Mucosa of gallbladder (tissue), 1 donor: ENCODE data around the gene SDK1. TPM values are rescaled to one million over a fixed set of nuclear protein-coding genes. Genes with fewer than 3 reads are reported as not detected.
A peak's percentile ranks its signal among the peaks of the same experiment; 100 is the strongest.
"Not testable (repeated sequence)": the region's sequence is repeated elsewhere in the genome, so short reads cannot be mapped to it uniquely, and the experiment has no call there.

Experiments used
- DNase-seq: peaks from one replicate; pipeline ENCODE4 v3.0.0-alpha.2; 2020; ENCODE audit warnings: low spot score
- total RNA-seq: library from RNA; stranded (reverse); gene quantifications from one replicate; pipeline ENCODE4 v1.2.1, GENCODE V29; 2021
- donor health status: DM: no; HTN: no; CAD: no.

The SDK1 gene
- total RNA-seq, 1 donor from 2014 or later = 6.6 TPM

DNA sequence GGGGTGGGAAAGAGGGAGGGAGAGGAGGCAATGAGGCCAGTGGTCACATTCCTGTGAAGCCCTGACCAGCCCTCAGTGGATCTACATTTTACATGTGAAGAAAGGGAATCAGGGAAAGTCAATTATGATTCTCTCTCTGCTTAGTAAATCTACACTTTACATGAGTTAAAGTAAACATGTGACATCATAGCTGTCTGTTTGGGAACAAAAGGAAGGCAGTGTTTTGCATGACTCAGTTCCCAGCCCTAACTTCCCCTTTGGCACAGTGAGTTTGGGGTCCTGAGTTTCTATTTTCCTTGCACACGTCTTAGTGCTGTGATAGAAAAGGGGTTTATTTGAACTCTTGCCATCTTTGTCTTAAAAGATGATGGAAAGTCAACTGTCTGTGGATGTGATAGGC is 615.1 kb downstream of the SDK1 start:
- no peak for DNase-seq

DNA sequence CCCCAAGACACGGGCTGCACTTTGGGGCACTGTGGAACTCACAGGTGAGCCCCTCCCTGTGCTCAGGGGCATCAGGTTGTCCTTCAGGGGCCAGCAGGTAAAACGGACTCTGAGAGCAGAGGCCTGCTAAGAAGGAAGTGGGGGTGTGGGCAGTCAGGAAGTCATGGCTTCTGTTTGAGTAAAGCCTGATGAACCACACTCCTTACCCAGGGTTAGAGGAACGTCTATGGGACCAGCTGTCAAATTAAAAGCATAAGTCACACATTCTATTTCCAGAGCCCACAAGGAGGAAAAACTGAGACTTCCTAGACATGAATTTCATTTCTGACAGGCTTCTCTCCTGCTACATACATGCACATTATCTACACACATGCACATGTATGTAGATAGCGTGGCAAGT is 616.4 kb downstream of the SDK1 start:
- no peak for DNase-seq

DNA sequence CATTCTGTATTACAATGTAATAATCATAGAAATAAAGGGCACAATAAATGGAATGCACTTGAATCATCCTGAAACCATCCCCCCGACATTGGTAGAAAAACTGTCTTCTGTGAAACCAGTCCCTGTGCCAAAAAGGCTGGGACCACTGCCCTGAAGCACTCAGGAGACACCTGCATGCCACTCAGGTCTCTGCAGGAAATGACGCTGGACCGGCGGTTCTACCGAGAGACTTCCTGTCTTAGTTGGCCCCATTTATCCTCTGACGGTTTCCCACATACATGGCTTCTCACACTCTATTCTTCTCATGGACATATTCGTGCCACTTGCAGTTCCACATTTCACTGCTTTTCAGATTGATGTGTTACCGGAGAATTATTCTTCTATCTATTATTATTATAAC is 617.5 kb downstream of the SDK1 start:
- no peak for DNase-seq

DNA sequence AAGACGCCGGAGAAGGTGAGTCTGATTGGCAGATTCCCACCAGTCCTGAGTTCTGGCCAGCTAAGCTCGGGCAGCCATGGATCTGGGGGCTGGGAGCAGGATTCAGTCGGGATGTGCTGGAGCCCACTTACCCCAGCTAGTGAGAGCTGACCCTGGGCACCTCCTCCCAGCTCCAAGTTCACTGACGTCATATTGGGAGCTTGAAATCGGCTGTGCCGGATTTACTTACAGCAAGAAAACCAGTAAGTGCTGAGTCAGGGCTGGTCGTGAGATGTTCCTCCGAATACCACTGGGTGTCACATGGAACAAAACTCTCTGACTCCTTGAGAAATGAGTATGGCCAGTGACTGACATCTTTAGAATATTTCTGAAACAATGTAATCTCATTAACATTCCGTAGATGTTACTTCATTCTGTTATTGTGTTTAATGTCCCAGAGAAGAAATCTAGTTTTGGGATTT is 621.2 kb downstream of the SDK1 start:
- peak; percentile 45 for DNase-seq

DNA sequence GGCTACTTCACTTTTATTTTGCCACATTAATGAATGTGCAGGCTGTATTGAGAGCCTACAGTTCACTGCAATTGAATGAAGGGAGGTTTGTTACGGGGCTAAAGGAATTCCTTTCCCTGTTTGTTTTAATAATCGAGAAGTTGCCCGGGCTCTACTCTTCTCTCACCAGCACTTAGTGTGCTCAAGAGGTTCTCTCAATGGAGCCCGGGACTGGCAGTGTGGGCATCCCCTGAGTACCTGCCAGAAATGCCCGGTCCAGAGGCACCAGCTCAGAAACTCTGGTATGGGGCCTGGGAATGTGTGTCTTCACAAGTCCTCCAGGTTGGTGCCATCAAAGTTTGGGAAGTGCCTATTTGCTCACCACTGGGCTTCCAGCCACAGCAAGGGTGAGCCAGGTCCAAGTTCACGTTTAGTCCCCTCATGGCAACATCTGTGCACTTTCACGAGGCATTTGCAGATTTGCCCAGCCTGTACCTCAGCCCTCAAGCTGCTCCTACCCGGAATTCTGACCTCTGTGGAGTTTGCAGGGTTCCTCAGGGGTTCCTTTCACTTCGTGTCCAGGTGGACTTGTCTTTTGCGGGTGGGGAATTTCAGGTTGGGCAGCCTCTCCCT is 622.4 kb downstream of the SDK1 start:
- DNase-seq = no peak

DNA sequence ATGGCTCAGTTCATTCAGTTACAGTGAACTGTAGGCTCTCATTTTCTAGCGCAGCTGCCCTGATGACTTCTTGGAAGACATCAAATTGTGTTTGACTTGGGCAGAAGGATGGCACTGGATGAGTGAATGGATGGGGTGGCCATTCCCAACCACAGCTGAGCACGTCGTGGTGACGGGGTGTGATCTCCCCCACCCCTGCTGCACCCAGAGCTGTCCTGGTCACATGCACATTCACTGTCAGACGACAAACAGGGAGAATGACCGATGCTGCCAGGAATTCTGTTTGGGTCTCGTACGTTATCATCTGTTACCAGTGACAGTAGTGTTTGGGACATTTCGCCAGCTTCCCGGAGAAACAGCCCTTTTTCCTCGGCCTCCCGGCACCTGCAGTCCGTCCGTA is 623.2 kb downstream of the SDK1 start:
- DNase-seq = no peak

DNA sequence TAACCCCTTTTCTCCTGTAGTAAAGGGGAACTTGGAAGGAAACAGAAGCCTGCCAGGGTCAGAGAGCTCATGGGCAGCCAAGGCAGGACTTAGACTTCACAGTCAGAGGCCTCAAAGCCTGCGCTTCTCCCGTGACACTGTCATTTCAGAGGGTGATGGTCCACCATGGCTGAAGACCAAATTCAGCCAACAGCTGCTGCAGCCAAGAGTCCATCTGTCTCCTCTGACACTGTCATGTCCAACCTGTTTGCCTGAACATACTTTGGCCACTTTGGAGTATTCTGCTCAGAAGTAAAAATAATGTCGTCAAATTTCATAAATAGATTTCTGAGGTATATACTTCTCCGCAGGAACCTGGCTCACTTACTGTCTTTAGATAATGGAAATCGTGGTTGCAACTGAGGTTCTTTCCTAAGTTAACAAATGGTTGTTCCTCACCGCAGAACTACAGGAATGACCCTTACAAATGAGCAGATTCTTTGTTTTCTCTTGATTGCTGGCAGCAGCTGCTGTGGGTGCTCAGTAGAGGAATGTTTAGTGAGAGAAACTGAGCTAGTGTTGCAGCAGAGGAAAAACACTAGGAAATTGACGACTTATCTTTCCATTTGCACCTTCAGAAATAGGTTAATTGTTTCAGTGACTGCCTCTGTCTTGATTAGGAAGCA is 626.5 kb downstream of the SDK1 start:
- no peak for DNase-seq

DNA sequence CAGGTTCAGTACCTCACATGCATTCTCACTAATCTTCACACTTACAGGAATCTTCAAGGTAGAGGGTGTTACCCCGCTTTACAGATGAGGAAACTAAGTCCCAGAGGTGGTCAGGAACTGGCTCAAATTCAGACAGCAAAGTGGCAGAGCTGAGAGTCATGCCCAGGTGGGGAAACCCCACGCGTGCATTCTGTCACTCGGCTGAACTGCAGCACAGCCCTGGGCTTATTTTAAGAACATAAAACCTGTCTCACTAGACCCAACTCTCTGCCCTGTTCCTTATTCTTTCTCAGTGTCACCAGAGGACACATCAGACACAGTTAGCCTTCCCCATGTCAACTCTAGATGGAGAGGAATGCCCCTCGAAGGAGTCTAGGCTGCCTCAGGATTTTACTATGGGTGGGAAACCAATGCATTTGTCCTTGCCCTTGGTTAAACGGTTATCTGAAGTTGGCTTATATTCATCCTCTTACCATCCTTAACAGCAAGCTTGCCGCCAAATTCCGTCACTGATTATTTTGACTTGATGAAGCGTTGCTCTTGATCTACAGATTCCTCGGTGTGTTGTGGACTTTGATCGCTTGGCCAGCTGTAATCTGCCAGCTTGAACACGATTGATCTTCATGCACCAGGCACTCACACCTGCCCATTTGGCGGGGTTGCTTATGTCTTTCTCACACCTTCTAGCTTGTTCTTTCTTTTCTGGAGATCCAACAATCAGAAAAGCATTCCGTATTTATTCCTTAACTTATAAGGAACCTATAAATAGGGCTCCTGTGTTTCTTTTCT is 627.9 kb downstream of the SDK1 start:
- peak; percentile 67 for DNase-seq

DNA sequence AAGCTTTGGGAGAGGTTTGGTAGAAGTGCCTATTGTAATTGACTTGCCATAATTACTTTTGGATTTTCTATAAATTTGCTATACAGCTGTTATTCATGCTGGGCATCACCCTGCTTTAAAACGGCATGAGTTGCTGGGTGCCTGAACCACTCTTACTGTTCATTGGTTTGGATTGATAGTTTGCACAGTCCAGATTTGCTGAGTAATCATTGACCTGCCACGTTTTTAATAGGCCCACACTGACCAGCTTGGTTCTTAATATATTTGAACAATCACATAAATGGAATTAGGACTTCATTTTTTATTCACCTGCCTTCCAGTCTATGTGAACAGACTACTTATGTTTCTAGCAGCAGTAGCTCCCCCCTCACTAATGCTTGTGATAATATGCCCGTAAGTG is 630.8 kb downstream of the SDK1 start:
- no peak for DNase-seq

DNA sequence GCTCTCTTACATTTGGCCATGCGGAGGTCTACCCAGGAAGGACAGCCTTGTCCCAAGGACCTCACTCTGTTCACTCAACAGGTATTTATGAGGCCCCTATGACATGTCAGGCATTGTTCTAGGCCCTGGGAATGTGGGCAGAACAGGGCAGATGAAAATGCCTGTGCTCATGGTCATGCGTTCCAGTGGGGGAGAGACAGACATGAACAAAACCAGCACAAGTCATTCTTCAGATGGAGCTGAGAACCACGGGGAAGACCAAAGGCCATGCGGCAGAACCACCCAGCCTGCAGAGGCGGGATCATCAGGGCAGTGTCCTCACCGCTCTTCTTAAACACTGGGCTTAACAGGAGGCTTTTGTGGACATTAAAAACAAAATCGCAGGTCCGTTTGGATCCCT is 636.1 kb downstream of the SDK1 start:
- DNase-seq = no peak

DNA sequence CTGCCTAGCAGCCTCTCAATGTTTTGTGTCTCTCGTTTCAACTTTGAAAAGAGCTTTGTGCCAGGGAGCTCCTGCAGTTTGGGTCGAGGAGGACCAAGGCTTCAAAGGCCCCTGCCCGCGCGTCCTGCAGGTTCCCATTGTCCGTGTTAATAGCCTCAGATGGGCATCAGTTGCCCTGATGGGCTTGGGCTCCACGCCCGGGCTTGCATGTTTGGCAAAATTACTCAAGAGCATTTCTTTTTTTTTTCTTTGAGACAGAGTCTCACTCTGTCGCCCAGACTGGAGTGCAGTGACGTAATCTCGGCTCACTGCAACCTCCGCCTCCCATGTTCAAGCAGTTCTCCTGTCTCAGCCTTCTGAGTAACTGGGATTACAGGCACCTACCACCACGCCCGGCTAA is 636.6 kb downstream of the SDK1 start:
- no peak for DNase-seq

DNA sequence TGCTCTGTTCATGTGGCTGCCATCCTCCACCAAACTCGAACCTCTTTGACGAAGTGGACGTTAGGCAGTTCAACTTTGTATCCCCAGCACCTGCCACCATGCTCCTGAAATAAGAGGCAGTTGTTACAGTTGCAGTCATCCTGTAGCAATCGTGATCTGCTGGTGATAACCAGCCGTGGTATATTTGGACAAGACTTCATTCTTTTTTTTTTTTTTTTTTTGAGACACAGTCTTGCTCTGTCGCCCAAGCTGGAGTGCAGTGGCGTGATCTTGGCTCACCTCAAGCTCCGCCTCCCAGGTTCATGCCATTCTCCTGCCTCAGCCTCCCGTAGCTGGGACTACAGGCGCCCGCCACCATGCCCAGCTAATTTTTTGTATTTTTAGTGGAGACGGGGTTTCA is 640.7 kb downstream of the SDK1 start:
- DNase-seq = not testable (repeated sequence)

DNA sequence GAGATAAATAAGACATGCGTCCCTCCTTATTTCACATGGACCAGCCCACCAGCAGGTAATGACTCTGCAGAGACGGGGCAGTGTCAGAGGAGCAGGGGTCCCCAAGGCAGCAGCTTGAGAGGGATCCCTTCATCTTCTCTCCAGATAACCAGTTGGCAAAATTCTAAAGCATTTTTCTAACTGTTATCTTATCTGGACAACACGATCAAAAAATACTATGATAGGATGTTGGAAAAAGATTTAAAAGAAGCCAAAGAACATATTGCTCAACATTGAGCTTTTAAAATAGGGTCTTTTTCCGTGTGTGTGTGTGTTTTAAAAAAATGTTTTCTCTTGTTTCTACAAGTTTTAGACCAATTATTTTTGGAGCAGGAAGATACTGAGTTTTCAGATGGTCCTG is 641.2 kb downstream of the SDK1 start:
- no peak for DNase-seq

DNA sequence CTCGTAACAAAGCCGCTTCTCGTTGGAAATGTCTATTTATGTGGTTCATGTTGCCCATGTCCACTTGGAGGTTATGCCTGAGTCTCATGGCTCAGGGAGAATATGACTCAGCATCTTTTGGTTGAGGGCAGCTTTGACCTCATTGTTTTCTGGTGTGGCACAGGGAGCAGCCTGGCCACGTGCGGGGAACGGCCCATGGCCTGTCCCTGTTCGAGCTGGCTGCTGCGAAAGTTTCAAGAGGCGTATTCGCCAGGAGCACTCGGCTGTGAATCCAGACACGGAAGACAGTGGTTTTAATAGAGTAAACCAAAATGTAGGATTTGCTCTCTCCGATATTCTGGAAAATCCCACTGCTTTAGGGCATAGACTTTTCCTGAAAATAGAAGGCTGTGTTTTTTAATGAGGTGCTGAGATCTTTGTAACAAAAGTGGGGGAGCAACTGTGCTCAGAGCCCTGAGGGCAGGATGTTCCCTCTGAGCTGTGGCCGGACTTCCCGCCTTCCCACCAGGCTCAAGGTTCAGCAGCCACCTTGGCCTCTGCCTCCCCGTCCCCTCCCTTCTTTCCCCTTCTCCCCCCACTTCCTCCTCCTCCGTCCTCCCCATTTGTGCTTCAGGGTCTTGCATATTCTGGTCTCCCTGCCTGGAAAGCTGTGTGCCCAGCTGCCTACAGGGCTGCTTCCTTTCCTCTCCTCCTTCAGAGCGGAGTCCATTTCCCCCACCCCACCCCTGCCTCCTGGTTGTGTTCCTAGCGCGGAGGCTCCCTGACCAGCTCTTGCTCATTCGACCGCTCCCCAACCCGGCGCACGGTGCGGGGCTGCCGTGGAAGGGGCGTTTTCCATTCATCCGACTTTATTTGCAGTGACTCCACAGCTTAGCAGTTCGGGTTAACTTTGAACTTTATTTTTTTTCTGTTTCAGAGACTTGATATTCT is 642.0 kb downstream of the SDK1 start:
- DNase-seq = no peak

DNA sequence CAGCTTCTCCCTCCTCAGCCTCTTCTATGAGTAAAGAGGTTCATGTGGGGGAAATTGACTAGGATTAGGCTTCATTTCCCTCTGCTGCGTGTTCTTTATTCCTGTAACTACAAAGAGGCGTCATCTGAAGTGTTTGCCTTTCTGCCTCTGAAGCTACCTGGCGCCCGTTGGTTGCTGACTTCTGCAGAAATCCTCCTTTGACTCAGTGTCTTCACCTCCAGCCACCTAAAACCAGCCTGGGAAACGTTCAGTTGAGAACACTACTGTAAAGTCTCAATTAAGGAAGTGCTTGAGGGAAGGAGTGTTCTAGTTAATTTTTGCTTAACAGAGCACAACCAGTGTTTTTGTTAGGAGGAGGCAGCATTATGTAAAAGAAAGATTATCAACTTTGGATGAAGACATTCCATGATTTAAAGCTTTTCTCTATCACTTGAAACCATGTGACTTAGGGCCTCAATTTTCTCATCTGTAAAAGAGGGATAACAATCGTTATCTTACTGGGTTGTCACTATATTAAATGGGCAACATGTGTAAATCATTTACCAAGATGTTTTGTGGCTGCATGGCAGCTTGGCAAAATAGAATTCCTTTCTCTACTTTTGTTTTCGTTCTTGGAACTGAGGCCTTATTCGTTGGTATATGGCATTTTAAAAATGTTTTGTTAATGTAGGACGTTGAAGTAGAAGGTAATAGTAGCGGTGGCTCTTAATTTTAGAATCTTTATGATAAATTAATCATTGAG is 642.9 kb downstream of the SDK1 start:
- no peak for DNase-seq

DNA sequence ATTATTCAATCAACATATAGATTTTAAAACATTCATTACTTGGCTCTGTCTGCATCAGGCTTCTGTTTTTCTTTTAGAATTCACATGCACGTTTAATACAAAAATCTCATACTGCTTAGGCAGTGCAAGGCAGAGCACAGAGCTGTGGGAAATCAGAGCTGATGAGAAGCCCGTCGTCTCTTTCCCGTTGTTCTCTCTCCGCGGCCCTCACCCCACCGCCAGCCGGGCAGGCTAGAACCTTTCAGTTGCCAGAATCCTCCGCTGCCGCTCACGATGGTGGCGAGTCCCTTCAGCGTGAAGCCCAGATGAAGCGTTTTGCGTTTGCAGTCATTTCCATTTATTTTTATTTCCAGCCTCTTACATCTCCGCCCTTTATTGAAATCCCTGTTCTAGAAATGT is 648.2 kb downstream of the SDK1 start:
- no peak for DNase-seq

DNA sequence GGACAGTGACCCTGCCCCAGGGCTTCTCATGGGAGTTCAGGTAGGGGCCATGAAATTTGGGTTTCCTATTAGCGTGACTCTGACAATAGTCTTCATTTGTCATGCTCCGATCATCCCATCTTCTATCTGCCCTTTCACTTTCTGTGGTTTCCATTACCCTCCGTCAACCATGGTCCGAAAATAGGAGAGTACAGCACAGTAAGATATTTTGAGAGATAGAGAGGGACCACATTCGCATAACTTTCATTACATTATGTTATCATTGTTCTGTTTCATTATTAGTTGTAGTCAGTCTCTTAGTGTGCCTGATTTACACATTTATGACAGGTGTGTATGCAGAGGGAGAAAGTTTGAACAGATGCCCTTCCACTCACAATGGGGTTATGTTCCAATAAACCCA is 649.2 kb downstream of the SDK1 start:
- no peak for DNase-seq

DNA sequence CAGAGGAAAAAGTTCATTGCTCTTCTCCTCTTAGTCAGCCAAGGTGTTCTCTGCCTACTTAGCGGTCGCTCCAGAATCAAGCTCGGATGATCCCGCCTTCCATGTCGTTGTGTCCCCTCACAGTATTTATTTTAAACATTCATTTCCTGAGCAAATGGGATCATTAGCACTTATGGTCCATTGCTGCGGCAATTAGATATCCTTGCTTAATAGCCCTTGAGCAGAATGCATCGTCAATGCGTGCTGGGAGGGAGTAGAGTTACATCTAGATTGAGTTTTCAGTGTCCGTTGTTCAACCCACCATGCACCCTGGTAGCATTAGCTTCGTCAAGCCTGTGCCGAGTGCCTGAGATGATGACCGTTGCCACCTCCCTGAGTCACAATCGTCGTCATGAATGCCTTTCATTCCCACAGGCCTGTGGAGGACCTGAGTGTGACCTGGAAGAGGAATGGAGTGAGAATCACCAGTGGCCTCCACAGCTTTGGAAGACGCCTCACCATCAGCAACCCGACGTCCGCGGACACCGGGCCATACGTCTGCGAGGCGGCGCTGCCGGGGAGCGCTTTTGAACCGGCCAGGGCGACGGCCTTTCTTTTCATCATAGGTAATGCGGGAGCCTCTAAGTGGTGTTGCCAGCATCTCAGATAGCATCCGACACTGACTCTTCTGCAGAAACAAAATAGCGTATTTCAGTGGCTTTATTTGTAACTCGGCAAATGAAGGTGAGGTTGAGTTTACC is 650.4 kb downstream of the SDK1 start:
- DNase-seq = no peak

DNA sequence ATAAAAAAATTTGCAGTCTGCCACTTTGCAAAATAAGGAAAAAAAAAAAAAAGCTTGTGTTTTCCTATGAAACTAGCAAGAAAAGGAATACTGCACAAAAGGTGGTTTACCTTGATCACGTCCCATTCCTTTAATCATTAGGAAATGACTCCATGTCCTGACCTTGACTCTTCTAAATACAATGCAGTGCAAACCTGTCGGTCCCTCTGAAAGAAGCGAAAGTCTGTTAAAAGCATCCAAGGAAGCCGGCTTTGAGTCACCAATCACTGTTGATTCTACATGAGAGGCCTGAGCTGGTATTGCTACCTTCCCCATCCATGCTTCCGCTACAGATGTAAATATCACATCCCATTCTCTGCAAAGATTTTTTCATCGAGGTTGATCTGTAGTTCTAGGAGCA is 652.1 kb downstream of the SDK1 start:
- no peak for DNase-seq

DNA sequence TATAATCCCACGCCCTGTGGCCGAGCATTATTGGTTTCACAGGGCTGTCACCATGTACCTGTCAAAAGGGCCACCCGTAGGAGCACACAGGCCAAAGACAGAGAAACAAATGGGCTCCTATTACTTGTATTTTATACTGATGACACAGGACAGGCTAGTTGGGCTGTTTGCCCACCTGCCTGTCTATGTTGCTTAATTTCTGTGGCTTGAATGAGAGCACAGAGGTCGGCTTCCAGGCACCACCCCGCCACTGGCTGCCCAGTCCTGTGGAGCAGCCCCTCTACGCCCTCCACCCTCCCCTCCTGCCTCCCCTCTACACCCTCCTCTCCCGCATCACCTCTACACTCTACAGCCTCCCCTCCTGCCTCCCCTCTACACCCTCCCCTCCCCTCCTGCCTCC is 652.9 kb downstream of the SDK1 start:
- DNase-seq = no peak

DNA sequence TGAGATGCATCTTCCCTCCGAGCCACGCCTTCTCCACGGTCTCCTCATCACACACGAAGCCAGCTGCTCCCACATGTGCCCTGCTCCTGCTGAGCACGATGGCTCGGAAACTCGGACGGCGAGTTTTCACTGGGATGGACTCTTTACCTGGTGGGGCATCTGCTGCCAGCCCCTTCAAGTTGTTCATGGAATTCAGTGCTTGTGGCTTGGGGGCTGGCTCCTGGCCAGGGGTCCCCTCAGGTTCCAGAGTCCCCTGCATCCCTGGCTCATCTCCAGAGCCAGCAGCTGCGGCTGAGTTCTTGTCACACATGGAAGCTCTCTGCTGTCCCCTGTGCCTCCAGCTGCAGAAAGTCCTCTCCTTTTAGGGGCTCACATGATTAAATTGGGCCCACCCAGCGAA is 654.0 kb downstream of the SDK1 start:
- no peak for DNase-seq
